Right atrium auricular region (tissue), 2 donors: ENCODE data around the gene COL16A1. TPM values are rescaled to one million over a fixed set of nuclear protein-coding genes. Genes with fewer than 3 reads are reported as not detected.

Source experiments
- DNase-seq: peaks from one replicate; pipeline ENCODE4 v3.0.0-alpha.2; 2019; ENCODE audit warnings: low spot score
- H3K27ac ChIP-seq, 2 donors: fragments of 200-600 bp; sonication (generic); 1 replicate in 1 of 2; 2 replicates in 1 of 2; pipeline ENCODE4 v1.5.1; 2016 to 2019
- H3K27me3 ChIP-seq, 2 donors: fragments of 200-600 bp; sonication (generic); one replicate each; pipeline versions ENCODE4 v1.5.1 to v1.6.0; 2017 to 2019
- H3K36me3 ChIP-seq: fragments of 200-600 bp; sonication (generic); one replicate; pipeline ENCODE4 v1.5.1; 2016
- H3K4me1 ChIP-seq, 2 donors: fragments of 200-600 bp; sonication (generic); one replicate each; pipeline versions ENCODE4 v1.5.1 to v1.6.0; 2017 to 2019
- H3K4me3 ChIP-seq, 2 donors: fragments of 200-600 bp; sonication (generic); 1 replicate in 1 of 2; 2 replicates in 1 of 2; pipeline ENCODE4 v1.5.1; 2017 to 2019; ENCODE audit warnings: mild to moderate bottlenecking in 1 of 2, moderate library complexity in 1 of 2
- H3K9me3 ChIP-seq, 2 donors: fragments of 200-600 bp; sonication (generic); one replicate each; pipeline ENCODE4 v1.5.1; 2019
- CTCF ChIP-seq, 2 donors: fragments of 200-600 bp; sonication (generic); IDR thresholded peaks; one replicate each; pipeline ENCODE4 v1.5.1; 2019; ENCODE audit warnings: antibody characterized with exemption in 2 of 2
- total RNA-seq, 2 donors: library from RNA; depleted of rRNA; stranded (reverse); fragments of >200 nt; gene quantifications; one replicate each; pipeline ENCODE4 v1.1.0, GENCODE V29; 2016

The COL16A1 gene
- total RNA-seq, 2 donors from 2014 or later, result 31.2 to 34.4 TPM

DNA sequence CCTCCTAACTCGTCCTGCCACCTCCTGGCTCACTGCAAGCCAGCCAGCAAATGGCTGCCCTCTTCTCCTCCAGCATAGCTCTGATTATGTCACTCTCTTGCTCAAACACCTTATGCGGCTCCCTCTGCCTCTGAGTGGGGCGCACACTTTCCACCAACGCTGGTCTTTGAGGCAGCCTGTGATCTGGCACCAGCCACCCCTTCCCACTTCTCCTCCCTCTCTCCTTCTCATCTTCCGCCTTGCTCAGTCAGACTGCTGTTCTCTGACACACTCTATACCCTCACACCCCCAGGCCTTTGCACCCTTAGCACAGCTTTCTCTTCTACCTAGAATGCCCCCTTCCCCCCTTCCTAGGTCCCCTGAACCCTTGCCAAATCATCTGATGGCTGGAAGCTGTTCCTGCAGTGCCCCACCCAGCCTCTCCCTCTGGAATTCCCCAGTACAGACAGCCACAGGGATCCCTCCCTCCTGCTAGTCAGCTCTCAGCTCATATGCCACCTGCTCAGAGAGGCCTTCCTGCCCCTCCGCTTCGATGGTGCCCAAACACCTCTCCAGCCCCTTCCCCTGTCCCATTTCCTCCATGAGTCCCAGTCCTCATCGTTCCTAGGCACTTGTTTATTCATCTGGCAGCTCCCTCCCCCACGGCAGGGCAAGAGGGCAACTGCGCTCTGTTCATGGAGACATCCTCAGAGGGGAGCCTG is 37.4 kb downstream of the COL16A1 start:
- DNase-seq, result no peak
- H3K9me3 ChIP-seq, result no peaks in the 10 kb centered on the region
- H3K27me3 ChIP-seq, result no peaks in the 10 kb centered on the region
- no peak for TF ChIP-seq CTCF (IDR thresholded peaks at IDR 0.05)
- no peak overlapping the region for H3K4me3 ChIP-seq
- H3K27ac ChIP-seq, result peak overlapping the region; percentile 18 to 42
- no peaks in the 10 kb centered on the region for H3K36me3 ChIP-seq
- peaks cover 0 to 50% of the 10 kb centered on the region in 2 donors for H3K4me1 ChIP-seq

- Histone ChIP-seq H3K36me3 (no peaks in the 10 kb centered on the region), H3K9me3 (no peaks in the 10 kb centered on the region), H3K27me3 (no peaks in the 10 kb centered on the region), H3K4me3 (no peak overlapping the region), H3K27ac (no peak overlapping the region), H3K4me1 (peaks cover 0 to 39% of the 10 kb centered on the region in 2 donors)
- no peak for DNase-seq
- no peak for TF ChIP-seq CTCF (IDR thresholded peaks at IDR 0.05)
Observed at GRCh38 chr1:31665234-31665878, 38.5 kb downstream of the COL16A1 start.

- H3K9me3 ChIP-seq, result no peaks in the 10 kb centered on the region
- H3K4me3 ChIP-seq, result no peak overlapping the region
- no peak for TF ChIP-seq CTCF (IDR thresholded peaks at IDR 0.05)
- no peaks in the 10 kb centered on the region for H3K36me3 ChIP-seq
- no peak for DNase-seq
- H3K27me3 ChIP-seq, result no peaks in the 10 kb centered on the region
- peaks cover 0 to 31% of the 10 kb centered on the region in 2 donors for H3K4me1 ChIP-seq
- H3K27ac ChIP-seq, result no peak overlapping the region
Observed at GRCh38 chr1:31664528-31664927, 39.3 kb downstream of the COL16A1 start.

DNA sequence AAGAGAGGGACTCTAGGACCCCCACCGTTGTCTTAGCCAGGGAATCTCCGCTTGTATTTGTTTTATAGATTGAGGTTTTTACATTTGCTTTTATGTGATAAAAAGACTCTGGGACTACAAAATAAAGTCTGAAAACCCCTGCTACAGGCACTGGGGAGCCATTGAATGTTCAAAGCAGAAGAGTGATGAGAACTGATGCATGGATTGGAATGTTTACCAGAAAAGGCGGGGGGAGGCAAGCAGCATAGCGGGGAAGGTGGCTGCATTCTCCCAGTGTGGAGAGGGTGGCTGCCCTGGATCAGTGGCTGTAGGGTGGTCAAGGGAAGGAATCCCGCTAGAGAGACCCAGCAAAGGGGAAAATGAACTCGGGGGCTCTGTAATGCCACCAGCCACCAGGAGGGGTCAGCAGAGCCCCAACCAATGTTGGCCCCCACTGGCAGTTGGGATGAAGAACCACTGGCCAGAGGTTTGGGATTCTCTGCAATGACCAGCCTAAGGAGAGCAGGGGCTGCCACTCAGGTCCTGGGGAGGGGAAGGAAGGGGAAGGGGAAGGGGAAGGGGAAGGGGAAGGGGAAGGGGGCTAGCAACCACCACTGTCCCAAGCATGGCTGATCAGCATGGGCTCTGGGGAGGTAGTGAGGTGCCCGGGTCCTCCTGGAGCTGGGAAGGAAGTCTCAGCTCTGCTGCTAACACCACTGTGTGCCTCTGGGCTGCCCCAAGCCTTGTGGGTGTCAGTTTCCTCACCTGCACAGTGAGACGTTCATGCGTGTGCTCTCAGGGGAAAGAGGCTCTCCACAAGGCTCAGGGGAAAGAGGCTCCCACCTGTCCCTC is 40.0 kb downstream of the COL16A1 start:
- TF ChIP-seq CTCF (IDR thresholded peaks at IDR 0.05), result peak; percentile 94 to 95
- Histone ChIP-seq H3K27ac (no peak overlapping the region), H3K4me3 (no peak overlapping the region), H3K4me1 (peaks cover 0 to 24% of the 10 kb centered on the region in 2 donors), H3K36me3 (peaks cover 3% of the 10 kb centered on the region), H3K27me3 (no peaks in the 10 kb centered on the region), H3K9me3 (no peaks in the 10 kb centered on the region)
- peak; percentile 69 for DNase-seq

GRCh38 chr1:31662463-31662862 is 41.4 kb downstream of the COL16A1 start:
- no peak overlapping the region for H3K27ac ChIP-seq
- peaks cover 13% of the 10 kb centered on the region for H3K36me3 ChIP-seq
- peaks cover 0 to 16% of the 10 kb centered on the region in 2 donors for H3K4me1 ChIP-seq
- no peak for TF ChIP-seq CTCF (IDR thresholded peaks at IDR 0.05)
- no peaks in the 10 kb centered on the region for H3K27me3 ChIP-seq
- no peak overlapping the region for H3K4me3 ChIP-seq
- no peaks in the 10 kb centered on the region for H3K9me3 ChIP-seq
- no peak for DNase-seq
